ENCODE measurements around the gene UCHL3. TPM values are rescaled to one million over a fixed set of nuclear protein-coding genes. Genes with fewer than 3 reads are reported as not detected.
A peak's percentile ranks its signal among the peaks of the same experiment; 100 is the strongest.

UCHL3 gene
- total and polyA plus RNA-seq, 10 of the 15 experiments (the other 5 are each of a cell fraction or from before 2014, with no cell fraction given) = 52.5 to 179 (median 104) TPM

GRCh38 chr13:75507027-75508001 lies 42.3 kb upstream of the UCHL3 start:
- 73% methylated on average over 10 of the region's 10 CpGs for WGBS (ENCODE audit: insufficient coverage, insufficient replicate concordance, low lambda C conversion rate, missing lambda C conversion rate)

GRCh38 chr13:75508002-75508548 lies 41.5 kb upstream of the UCHL3 start:
- RAD21 ChIA-PET (ENCODE audit: unreplicated experiment) = no interaction called here
- H3K4me2 ChIP-seq (ENCODE audit: control insufficient read depth, insufficient read depth) = no peak overlapping the region
- H3K9me3 ChIP-seq (replicated peaks; ENCODE audit: control insufficient read depth, insufficient read depth, low read length) = no peaks in the 10 kb centered on the region; the same call in 1 of the 3 replicates
- intact Hi-C loops (cut with micrococcal nuclease; ENCODE audit: unreplicated experiment) = no loop called here
- SMC1A ChIA-PET (ENCODE audit: uncharacterized antibody, unreplicated experiment) = no interaction called here
- POLR2A ChIA-PET = no interaction called here
- DNase-seq (ENCODE audit: low read depth, low spot score) (no peak), ATAC-seq (no peak), FAIRE-seq (no peak)
- H3K27ac ChIP-seq (ENCODE audit: control insufficient read depth, insufficient read depth) = no peak overlapping the region
- H3K79me2 ChIP-seq (ENCODE audit: control insufficient read depth, insufficient read depth, low read length) = no peaks in the 10 kb centered on the region
- no peak overlapping the region for H3K9ac ChIP-seq (ENCODE audit: control insufficient read depth, insufficient read depth, low read length)
- no peaks in the 10 kb centered on the region for H4K20me1 ChIP-seq (ENCODE audit: control insufficient read depth, insufficient read depth)
- 81% methylated on average over 6 of the region's 6 CpGs for WGBS (ENCODE audit: insufficient coverage, insufficient replicate concordance, low lambda C conversion rate, missing lambda C conversion rate)
- no TSS peak for BruUV-seq (replicated peaks)
- TF ChIP-seq SMC3 (IDR thresholded peaks at IDR 0.05; ENCODE audit: borderline replicate concordance, low read length) (no peak), RB1 (IDR thresholded peaks at IDR 0.05; ENCODE audit: borderline replicate concordance) (no peak)
- H3K4me3 ChIP-seq = no peak overlapping the region
- no peaks in the 10 kb centered on the region for H3K36me3 ChIP-seq (ENCODE audit: control insufficient read depth in 2 of 2, insufficient read depth in 2 of 2, low read length in 1 of 2)
- in situ Hi-C loops (cut with MboI) = no loop called here
- no peak overlapping the region for H2AFZ ChIP-seq (ENCODE audit: control insufficient read depth, low read depth, low read length)
- CTCF ChIA-PET = no interaction called here
- peaks cover 24% of the 10 kb centered on the region for H3K4me1 ChIP-seq (ENCODE audit: control insufficient read depth, insufficient read depth, low read length)
- H3K27me3 ChIP-seq (replicated peaks in 1 of 2; ENCODE audit: control insufficient read depth in 2 of 2, insufficient read depth in 2 of 2, low read length in 1 of 2) = no peaks in the 10 kb centered on the region

More at GRCh38 chr13:75507027-75508001, 42.3 kb upstream of the UCHL3 start:
- H3K79me2 ChIP-seq (ENCODE audit: control insufficient read depth, insufficient read depth, low read length) = no peaks in the 10 kb centered on the region
- no peak overlapping the region for H3K4me3 ChIP-seq
- H3K27me3 ChIP-seq (replicated peaks in 1 of 2; ENCODE audit: control insufficient read depth in 2 of 2, insufficient read depth in 2 of 2, low read length in 1 of 2) = no peaks in the 10 kb centered on the region
- CTCF ChIA-PET = no interaction called here
- no peak overlapping the region for H2AFZ ChIP-seq (ENCODE audit: control insufficient read depth, low read depth, low read length)
- in situ Hi-C loops (cut with MboI) (no loop called here), intact Hi-C loops (cut with micrococcal nuclease; ENCODE audit: unreplicated experiment) (no loop called here)
- POLR2A ChIA-PET = interaction anchor here (0.5 kb wide), 1 partner anchor 9 kb away, joined by 3 read pairs; no protein-coding TSS in a partner anchor
- no TSS peak for BruUV-seq (replicated peaks)
- H3K36me3 ChIP-seq (ENCODE audit: control insufficient read depth in 2 of 2, insufficient read depth in 2 of 2, low read length in 1 of 2) = no peaks in the 10 kb centered on the region
- DNase-seq (ENCODE audit: low read depth, low spot score) (no peak), FAIRE-seq (no peak), ATAC-seq (peak; percentile 18)
- RAD21 ChIA-PET (ENCODE audit: unreplicated experiment) = no interaction called here
- no peak overlapping the region for H3K4me2 ChIP-seq (ENCODE audit: control insufficient read depth, insufficient read depth)
- SMC1A ChIA-PET (ENCODE audit: uncharacterized antibody, unreplicated experiment) = interaction anchor here (0.8 kb wide), 1 partner anchor 27 kb away, joined by 3 read pairs; no protein-coding TSS in a partner anchor
- H3K9me3 ChIP-seq (replicated peaks; ENCODE audit: control insufficient read depth, insufficient read depth, low read length) = no peaks in the 10 kb centered on the region; the same call in 1 of the 3 replicates
- peaks cover 16% of the 10 kb centered on the region for H3K4me1 ChIP-seq (ENCODE audit: control insufficient read depth, insufficient read depth, low read length)
- H3K27ac ChIP-seq (ENCODE audit: control insufficient read depth, insufficient read depth) = no peak overlapping the region
- TF ChIP-seq TBL1XR1 (IDR thresholded peaks at IDR 0.05; ENCODE audit: low read depth, low read length) = no peak
- peak; percentile 66 for TF ChIP-seq SPI1 (IDR thresholded peaks at IDR 0.05; ENCODE audit: borderline replicate concordance, insufficient read depth, low read depth, low read length)
- no peak overlapping the region for H3K9ac ChIP-seq (ENCODE audit: control insufficient read depth, insufficient read depth, low read length)
- H4K20me1 ChIP-seq (ENCODE audit: control insufficient read depth, insufficient read depth) = no peaks in the 10 kb centered on the region
